GM23248 (cell line): ENCODE results near the gene PRDM16. TPM values are rescaled to one million over a fixed set of nuclear protein-coding genes. Genes with fewer than 3 reads are reported as not detected.

Experiments
- DNase-seq: peaks from one replicate; pipeline ENCODE4 v3.0.0-alpha.2; 2015
- H2AFZ ChIP-seq: fragments of 200-600 bp; sonication (generic); 2 replicates; pipeline ENCODE4 v1.6.1; 2016; ENCODE audit warnings: antibody characterized with exemption
- H3F3A ChIP-seq: fragments of 200-600 bp; sonication (generic); 2 replicates; pipeline ENCODE4 v1.6.1; 2016; ENCODE audit warnings: mild to moderate bottlenecking, antibody characterized with exemption, mixed run types; ENCODE audit not compliant: insufficient read depth
- H3K27ac ChIP-seq: fragments of 200-600 bp; sonication (generic); 2 replicates; pipeline ENCODE4 v1.5.1; 2016; ENCODE audit warnings: mild to moderate bottlenecking
- H3K27me3 ChIP-seq: fragments of 200-600 bp; sonication (generic); replicated peaks from 2 replicates; pipeline ENCODE4 v1.6.1; 2016; ENCODE audit warnings: mild to moderate bottlenecking; ENCODE audit not compliant: insufficient read depth
- H3K36me3 ChIP-seq: fragments of 200-600 bp; sonication (generic); 2 replicates; pipeline ENCODE4 v1.6.1; 2016; ENCODE audit warnings: low read depth, mild to moderate bottlenecking
- H3K4me1 ChIP-seq: fragments of 200-600 bp; sonication (generic); 2 replicates; pipeline ENCODE4 v1.6.1; 2016; ENCODE audit warnings: mild to moderate bottlenecking; ENCODE audit not compliant: insufficient read depth
- H3K4me2 ChIP-seq: fragments of 200-600 bp; sonication (generic); one replicate; pipeline ENCODE4 v1.6.1; 2016; ENCODE audit warnings: mild to moderate bottlenecking; ENCODE audit not compliant: unreplicated experiment
- H3K4me3 ChIP-seq: fragments of 200-600 bp; sonication (generic); 2 replicates; pipeline ENCODE4 v1.5.1; 2016; ENCODE audit warnings: mild to moderate bottlenecking
- H3K79me2 ChIP-seq: fragments of 200-600 bp; sonication (generic); 2 replicates; pipeline ENCODE4 v1.6.1; 2016; ENCODE audit warnings: mild to moderate bottlenecking; ENCODE audit not compliant: insufficient read depth
- H3K9ac ChIP-seq: fragments of 200-600 bp; sonication (generic); 2 replicates; pipeline ENCODE4 v1.6.1; 2016; ENCODE audit warnings: mild to moderate bottlenecking
- H3K9me2 ChIP-seq: fragments of 200-600 bp; sonication (generic); 2 replicates; pipeline ENCODE4 v1.6.1; 2016; ENCODE audit warnings: mixed run types, mild to moderate bottlenecking, moderate library complexity; ENCODE audit not compliant: insufficient read depth
- H3K9me3 ChIP-seq: fragments of 200-600 bp; sonication (generic); one replicate; pipeline ENCODE4 v1.6.1; 2017; ENCODE audit warnings: low read depth
- H4K20me1 ChIP-seq: fragments of 200-600 bp; sonication (generic); 2 replicates; pipeline ENCODE4 v1.6.0; 2016; ENCODE audit not compliant: insufficient read depth
- EZH2 ChIP-seq: fragments of 200-600 bp; sonication (generic); IDR thresholded peaks from 2 replicates; pipeline ENCODE4 v1.6.1; 2018; ENCODE audit warnings: antibody characterized with exemption, mild to moderate bottlenecking; ENCODE audit not compliant: insufficient read depth, poor library complexity, severe bottlenecking
- EZH2phosphoT487 ChIP-seq: fragments of 200-600 bp; sonication (generic); IDR thresholded peaks from 2 replicates; pipeline ENCODE4 v1.6.1; 2018; ENCODE audit warnings: antibody characterized with exemption, moderate library complexity, mild to moderate bottlenecking, low read depth; ENCODE audit not compliant: insufficient read depth
- WGBS, 2 experiments: methylation state at CpG; one replicate each; pipeline ENCODE4 v1.1.6; 2015 to 2017; ENCODE audit warnings: low lambda C conversion rate in 2 of 2, low coverage in 1 of 2; ENCODE audit errors: missing lambda C conversion rate in 2 of 2; 5-methylcytosine and 5-hydroxymethylcytosine counted together
- in situ Hi-C: fragments of 300-500 bp; cut with MboI; formaldehyde crosslinking; loops from 2 replicates; pipeline ENCODE4 v1.15.0; 2020
- polyA plus RNA-seq: library from polyadenylated mRNA; unstranded; fragments of >200 nt; fragmentation: Nextera tagmentation; extraction: Ambion mirVana; gene quantifications from 2 replicates; pipeline ENCODE4 v1.2.1, GENCODE V29; 2016
- total RNA-seq: library from RNA; depleted of rRNA; stranded (reverse); fragments of >200 nt; shearing (Covaris generic); gene quantifications from 2 replicates; pipeline ENCODE4 v1.2.3, GENCODE V29; 2014

The PRDM16 gene
- total and polyA plus RNA-seq, 2 experiments from 2014 or later, result 0.18 TPM; not detected in 1

GRCh38 chr1:3166206-3166918 is 97.4 kb downstream of the PRDM16 start:
- H2AFZ ChIP-seq, result no peak overlapping the region
- in situ Hi-C loops, result no loop called here
- no peak for DNase-seq
- no peak overlapping the region for H3K9ac ChIP-seq
- H4K20me1 ChIP-seq, result no peaks in the 10 kb centered on the region
- no peak overlapping the region for H3K4me2 ChIP-seq
- WGBS, 2 experiments, result 55 to 59% methylated on average over 31 to 32 of the region's 32 CpGs
- no peaks in the 10 kb centered on the region for H3K9me3 ChIP-seq
- H3K9me2 ChIP-seq, result no peaks in the 10 kb centered on the region
- H3K79me2 ChIP-seq, result no peaks in the 10 kb centered on the region
- no peaks in the 10 kb centered on the region for H3F3A ChIP-seq
- H3K4me3 ChIP-seq, result no peak overlapping the region
- no peak for TF ChIP-seq EZH2phosphoT487
- no peak for TF ChIP-seq EZH2
- H3K36me3 ChIP-seq, result no peaks in the 10 kb centered on the region
- peaks cover 4% of the 10 kb centered on the region for H3K27me3 ChIP-seq
- H3K4me1 ChIP-seq, result no peaks in the 10 kb centered on the region
- no peak overlapping the region for H3K27ac ChIP-seq

- Histone ChIP-seq H3K9me2 (no peaks in the 10 kb centered on the region), H3K4me3 (no peak overlapping the region), H2AFZ (no peak overlapping the region), H3K27ac (no peak overlapping the region), H3K27me3 (no peaks in the 10 kb centered on the region), H3K9me3 (no peaks in the 10 kb centered on the region), H3F3A (no peaks in the 10 kb centered on the region), H3K4me1 (no peaks in the 10 kb centered on the region), H3K9ac (no peak overlapping the region), H3K79me2 (no peaks in the 10 kb centered on the region), H3K4me2 (no peak overlapping the region), H3K36me3 (no peaks in the 10 kb centered on the region), H4K20me1 (no peaks in the 10 kb centered on the region)
- TF ChIP-seq EZH2 (no peak), EZH2phosphoT487 (no peak)
- DNase-seq, result no peak
- 78 to 80% methylated on average over 9 to 11 of the region's 14 CpGs for WGBS, 2 experiments
- in situ Hi-C loops, result no loop called here
Observed at GRCh38 chr1:3167255-3167654, 98.3 kb downstream of the PRDM16 start.

- H3K36me3 ChIP-seq, result no peaks in the 10 kb centered on the region
- H3K79me2 ChIP-seq, result no peaks in the 10 kb centered on the region
- H3K27ac ChIP-seq, result no peak overlapping the region
- H3F3A ChIP-seq, result no peaks in the 10 kb centered on the region
- H3K4me1 ChIP-seq, result no peaks in the 10 kb centered on the region
- no peaks in the 10 kb centered on the region for H3K9me3 ChIP-seq
- H3K27me3 ChIP-seq, result no peaks in the 10 kb centered on the region
- no peak for DNase-seq
- no peak overlapping the region for H3K4me3 ChIP-seq
- H2AFZ ChIP-seq, result no peak overlapping the region
- no peak overlapping the region for H3K4me2 ChIP-seq
- H3K9ac ChIP-seq, result no peak overlapping the region
- H4K20me1 ChIP-seq, result no peaks in the 10 kb centered on the region
- H3K9me2 ChIP-seq, result no peaks in the 10 kb centered on the region
- TF ChIP-seq EZH2, result no peak
- TF ChIP-seq EZH2phosphoT487, result no peak
- in situ Hi-C loops, result no loop called here
- WGBS, 2 experiments, result 63 to 68% methylated on average over 7 to 8 of the region's 8 CpGs
Observed at GRCh38 chr1:3168678-3169077, 99.7 kb downstream of the PRDM16 start.

GRCh38 chr1:3169665-3170356 is 100.8 kb downstream of the PRDM16 start:
- H3K4me1 ChIP-seq, result no peaks in the 10 kb centered on the region
- no peaks in the 10 kb centered on the region; the same call in 1 of the 2 replicates for H3K27me3 ChIP-seq
- no peak overlapping the region for H2AFZ ChIP-seq
- TF ChIP-seq EZH2phosphoT487, result no peak
- no peak for TF ChIP-seq EZH2
- H3K9me2 ChIP-seq, result no peaks in the 10 kb centered on the region
- H4K20me1 ChIP-seq, result no peaks in the 10 kb centered on the region
- H3K27ac ChIP-seq, result no peak overlapping the region
- no peaks in the 10 kb centered on the region for H3K9me3 ChIP-seq
- WGBS, 2 experiments, result 67 to 72% methylated on average over 32 to 35 of the region's 35 CpGs
- no peaks in the 10 kb centered on the region for H3F3A ChIP-seq
- in situ Hi-C loops, result no loop called here
- H3K36me3 ChIP-seq, result no peaks in the 10 kb centered on the region
- no peak overlapping the region for H3K9ac ChIP-seq
- no peak overlapping the region for H3K4me3 ChIP-seq
- no peak overlapping the region for H3K4me2 ChIP-seq
- no peaks in the 10 kb centered on the region for H3K79me2 ChIP-seq
- no peak for DNase-seq
